HFFc6 (cell line): ENCODE measurements around the gene MRI1. TPM values are rescaled to one million over a fixed set of nuclear protein-coding genes. Genes with fewer than 3 reads are reported as not detected.

Experiments
- DNase-seq: peaks from one replicate; pipeline ENCODE4 v3.0.0-alpha.2; 2018
- H3K27ac Mint-ChIP-seq: 2 replicates; pipeline ENCODE4 v1.8.0; 2020; ENCODE audit warnings: mild to moderate bottlenecking, mixed read lengths
- H3K27me3 Mint-ChIP-seq: 2 replicates; pipeline ENCODE4 v1.8.0; 2021; ENCODE audit warnings: mild to moderate bottlenecking, moderate library complexity, mixed read lengths; ENCODE audit not compliant: insufficient read depth
- H3K36me3 Mint-ChIP-seq: 2 replicates; pipeline ENCODE4 v1.8.0; 2021; ENCODE audit warnings: low read depth, mixed read lengths
- H3K4me1 Mint-ChIP-seq: 2 replicates; pipeline ENCODE4 v1.8.0; 2020; ENCODE audit warnings: low read depth, mixed read lengths
- H3K4me3 Mint-ChIP-seq: 2 replicates; pipeline ENCODE4 v1.8.0; 2020; ENCODE audit warnings: mild to moderate bottlenecking, moderate library complexity, mixed read lengths
- H3K9me3 Mint-ChIP-seq: 2 replicates; pipeline ENCODE4 v1.8.0; 2020; ENCODE audit warnings: mild to moderate bottlenecking, mixed read lengths
- CTCF ChIP-seq: fragments of 200-600 bp; sonication (generic); IDR thresholded peaks from 2 replicates; pipeline ENCODE4 v1.5.0; 2021; ENCODE audit warnings: antibody characterized with exemption, mild to moderate bottlenecking
- total RNA-seq, 6 experiments: library from RNA; stranded (reverse); fragmentation: NEBNext Ultra II Directional; extraction: Animal tissue kit (Norgen Biotek cat#: 25700); gene quantifications; 2 replicates in 1 of 6; 3 replicates in 5 of 6; pipeline ENCODE4 v1.2.3, GENCODE V29; 2021

Gene MRI1
- total RNA-seq, 6 experiments from 2014 or later, result 31.3 to 34.7 (median 31.8) TPM

GRCh38 chr19:13817018-13817614 is 52.8 kb downstream of the MRI1 start:
- Mint-ChIP-seq H3K27me3 (peaks cover 2% of the 10 kb centered on the region), H3K36me3 (peaks cover 21% of the 10 kb centered on the region), H3K9me3 (peaks cover 4% of the 10 kb centered on the region; the same call in 1 of the 2 replicates), H3K4me3 (no peak overlapping the region), H3K4me1 (peaks cover 9% of the 10 kb centered on the region; the same call in 1 of the 2 replicates), H3K27ac (no peak overlapping the region)
- DNase-seq, result no peak
- no peak for TF ChIP-seq CTCF

GRCh38 chr19:13817615-13818371 is 53.5 kb downstream of the MRI1 start:
- Mint-ChIP-seq H3K36me3 (peaks cover 26% of the 10 kb centered on the region), H3K27ac (no peak overlapping the region), H3K27me3 (peaks cover 2% of the 10 kb centered on the region), H3K9me3 (peaks cover 4% of the 10 kb centered on the region; the same call in 1 of the 2 replicates), H3K4me1 (peaks cover 12% of the 10 kb centered on the region; the same call in 1 of the 2 replicates), H3K4me3 (no peak overlapping the region)
- no peak for TF ChIP-seq CTCF
- no peak for DNase-seq

GRCh38 chr19:13819238-13819637 is 54.9 kb downstream of the MRI1 start:
- Mint-ChIP-seq H3K27me3 (peaks cover 2% of the 10 kb centered on the region), H3K27ac (no peak overlapping the region), H3K4me1 (peaks cover 19% of the 10 kb centered on the region; the same call in 1 of the 2 replicates), H3K9me3 (no peaks in the 10 kb centered on the region), H3K4me3 (no peak overlapping the region), H3K36me3 (peaks cover 22% of the 10 kb centered on the region)
- no peak for TF ChIP-seq CTCF
- no peak for DNase-seq

- TF ChIP-seq CTCF, result no peak
- Mint-ChIP-seq H3K4me1 (peaks cover 25% of the 10 kb centered on the region; the same call in 1 of the 2 replicates), H3K4me3 (no peak overlapping the region), H3K27me3 (peaks cover 7% of the 10 kb centered on the region), H3K36me3 (peaks cover 29% of the 10 kb centered on the region), H3K27ac (peak overlapping the region; percentile 53; the same call in 1 of the 2 replicates), H3K9me3 (no peaks in the 10 kb centered on the region)
- DNase-seq, result no peak
Observed at GRCh38 chr19:13821292-13821691, 57.0 kb downstream of the MRI1 start.

- TF ChIP-seq CTCF, result no peak
- peaks cover 17% of the 10 kb centered on the region for H3K27me3 Mint-ChIP-seq
- H3K36me3 Mint-ChIP-seq, result peaks cover 24% of the 10 kb centered on the region
- DNase-seq, result no peak
- no peak overlapping the region; the same call in 1 of the 2 replicates for H3K27ac Mint-ChIP-seq
- H3K4me1 Mint-ChIP-seq, result peaks cover 25% of the 10 kb centered on the region; the same call in 1 of the 2 replicates
- H3K4me3 Mint-ChIP-seq, result no peak overlapping the region
- no peaks in the 10 kb centered on the region for H3K9me3 Mint-ChIP-seq
Observed at GRCh38 chr19:13823256-13823655, 58.9 kb downstream of the MRI1 start.

Other genes with a start within 250 kb of the MRI1 start
- gene C19orf53, start 9.9 kb downstream of the MRI1 start, total RNA-seq, result 100 to 1,000 TPM; 123 to 204 (median 172) TPM
- 1 to 10 TPM; 5.0 to 6.0 (median 5.2) TPM for gene ZSWIM4, start 30.9 kb downstream of the MRI1 start, total RNA-seq
- gene NANOS3, start 112.6 kb downstream of the MRI1 start, total RNA-seq, result 1 to 10 TPM in 5 of 6 experiments, under 1 TPM in 1; 0.91 to 1.7 (median 1.4) TPM
- gene BRME1, start 141.6 kb downstream of the MRI1 start, total RNA-seq, result under 1 TPM; 0.37 to 0.67 (median 0.55) TPM
- 10 to 100 TPM; 22.9 to 28.3 (median 25.5) TPM for gene CC2D1A, start 141.7 kb downstream of the MRI1 start, total RNA-seq
- 10 to 100 TPM; 10.1 to 13.7 (median 12.2) TPM for gene PODNL1, start 173.9 kb downstream of the MRI1 start, total RNA-seq
- 10 to 100 TPM; 19.9 to 29.0 (median 26.5) TPM for gene DCAF15, start 188.0 kb downstream of the MRI1 start, total RNA-seq
- 10 to 100 TPM; 11.6 to 13.0 (median 12.2) TPM for gene RFX1, start 241.8 kb downstream of the MRI1 start, total RNA-seq